Neutrophil (primary cell): Measurements from ENCODE around the gene GMDS.

Experiments used
- H3K27ac ChIP-seq: fragments of 200-600 bp; sonication (generic); 2 replicates; pipeline ENCODE4 v1.5.1; 2016; ENCODE audit warnings: mild to moderate bottlenecking, moderate library complexity
- H3K27me3 ChIP-seq: fragments of 200-600 bp; sonication (generic); 2 replicates; pipeline ENCODE4 v1.6.0; 2016; ENCODE audit warnings: mild to moderate bottlenecking
- H3K36me3 ChIP-seq: fragments of 200-600 bp; sonication (generic); 2 replicates; pipeline ENCODE4 v1.5.1; 2017
- H3K4me1 ChIP-seq, 2 experiments: fragments of 200-600 bp in 1 of 2; sonication (generic) in 1 of 2; 1 replicate in 1 of 2; 2 replicates in 1 of 2; pipeline versions ENCODE4 v1.5.1 to v1.6.1; 2013 to 2016; ENCODE audit warnings: low read depth in 1 of 2, low read length in 1 of 2, mild to moderate bottlenecking in 1 of 2, moderate library complexity in 1 of 2; ENCODE audit not compliant: control insufficient read depth in 1 of 2, insufficient read depth in 1 of 2
- H3K4me3 ChIP-seq, 2 experiments: fragments of 200-600 bp in 1 of 2; sonication (generic) in 1 of 2; 1 replicate in 1 of 2; 2 replicates in 1 of 2; pipeline ENCODE4 v1.5.1; 2013 to 2016; ENCODE audit warnings: low read depth in 1 of 2, low read length in 1 of 2, mild to moderate bottlenecking in 1 of 2, moderate library complexity in 1 of 2
- H3K9me3 ChIP-seq: fragments of 200-600 bp; sonication (generic); 2 replicates; pipeline ENCODE4 v1.5.1; 2016
- CTCF ChIP-seq: fragments of 200-600 bp; sonication (generic); IDR thresholded peaks from 2 replicates; pipeline ENCODE4 v1.5.1; 2016; ENCODE audit warnings: antibody characterized with exemption

GMDS gene

DNA sequence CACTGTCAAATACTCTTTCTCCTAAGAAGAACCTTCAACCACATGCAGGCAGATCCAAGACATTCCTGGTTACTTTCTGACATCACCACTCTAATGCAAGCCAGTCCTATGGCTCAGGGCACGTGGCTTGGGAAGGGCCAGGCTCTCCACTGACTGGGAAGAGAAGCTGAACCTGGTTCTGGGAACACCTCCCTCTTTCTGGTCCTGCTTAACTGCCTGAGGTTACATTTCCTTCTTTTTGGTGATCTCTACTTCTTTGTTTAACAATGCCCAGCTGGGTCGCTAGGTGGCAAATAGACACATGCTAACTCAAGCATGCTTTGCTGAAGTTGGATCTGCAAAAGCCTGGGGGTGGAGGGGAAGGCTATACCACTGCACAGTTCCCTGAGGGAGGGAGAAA lies 249.8 kb downstream of the GMDS start:
- Histone ChIP-seq H3K9me3 (no peaks in the 10 kb centered on the region), H3K36me3 (no peaks in the 10 kb centered on the region), H3K4me1 (no peaks in the 10 kb centered on the region), H3K4me3 (no peak overlapping the region), H3K27ac (no peak overlapping the region), H3K27me3 (no peaks in the 10 kb centered on the region)
- no peak for TF ChIP-seq CTCF

DNA sequence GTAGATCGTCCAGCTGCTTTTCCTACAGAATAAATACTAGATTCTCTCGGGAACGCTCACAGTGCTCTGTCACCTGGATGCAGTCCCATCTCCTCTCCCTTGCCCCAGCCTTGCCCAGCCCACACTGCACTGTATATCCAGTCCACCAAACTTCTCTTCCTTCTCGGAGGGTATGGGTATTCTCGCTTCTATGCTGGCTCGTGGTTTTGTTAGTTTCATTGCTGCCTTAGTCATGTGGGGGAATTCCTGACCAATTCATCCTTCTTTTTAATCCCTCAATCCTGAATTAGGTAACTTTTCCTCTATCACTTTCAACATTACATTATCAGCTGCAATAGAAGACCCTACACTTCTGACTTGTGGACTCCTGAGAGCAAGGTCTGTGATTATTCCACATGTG lies 252.4 kb downstream of the GMDS start:
- H3K4me3 ChIP-seq = no peak overlapping the region
- no peaks in the 10 kb centered on the region for H3K9me3 ChIP-seq
- no peak overlapping the region for H3K27ac ChIP-seq
- H3K36me3 ChIP-seq = no peaks in the 10 kb centered on the region
- H3K4me1 ChIP-seq = no peaks in the 10 kb centered on the region
- H3K27me3 ChIP-seq = no peaks in the 10 kb centered on the region
- TF ChIP-seq CTCF = no peak

DNA sequence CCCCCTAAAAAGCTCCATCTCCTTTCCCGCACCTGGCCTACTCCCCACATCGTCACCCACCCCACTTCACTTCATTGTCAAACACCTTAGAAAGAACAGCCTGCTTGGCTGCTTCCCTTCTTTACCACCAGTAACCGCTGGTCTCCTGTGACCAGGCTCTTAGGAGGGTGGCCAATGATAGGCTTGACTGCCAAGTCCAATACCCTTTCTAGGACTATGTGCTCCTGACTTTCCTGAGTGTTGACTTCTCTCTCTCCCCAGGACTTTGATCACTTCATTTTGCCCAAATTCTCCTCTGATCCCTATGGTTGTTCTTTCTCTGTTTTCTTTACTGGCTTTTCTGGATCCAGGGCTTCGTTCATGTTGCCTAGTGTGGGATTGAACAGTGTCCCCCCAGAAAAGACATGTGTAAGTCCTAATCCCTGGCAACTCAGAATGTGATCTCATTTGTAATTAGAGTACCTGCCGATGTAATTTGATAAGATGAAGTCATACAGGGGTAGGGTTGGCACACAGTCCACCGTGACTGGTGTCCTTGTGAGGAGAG lies 254.0 kb downstream of the GMDS start:
- Histone ChIP-seq H3K27me3 (no peaks in the 10 kb centered on the region), H3K4me3 (no peak overlapping the region), H3K9me3 (no peaks in the 10 kb centered on the region), H3K4me1 (no peaks in the 10 kb centered on the region), H3K36me3 (no peaks in the 10 kb centered on the region), H3K27ac (no peak overlapping the region)
- no peak for TF ChIP-seq CTCF

DNA sequence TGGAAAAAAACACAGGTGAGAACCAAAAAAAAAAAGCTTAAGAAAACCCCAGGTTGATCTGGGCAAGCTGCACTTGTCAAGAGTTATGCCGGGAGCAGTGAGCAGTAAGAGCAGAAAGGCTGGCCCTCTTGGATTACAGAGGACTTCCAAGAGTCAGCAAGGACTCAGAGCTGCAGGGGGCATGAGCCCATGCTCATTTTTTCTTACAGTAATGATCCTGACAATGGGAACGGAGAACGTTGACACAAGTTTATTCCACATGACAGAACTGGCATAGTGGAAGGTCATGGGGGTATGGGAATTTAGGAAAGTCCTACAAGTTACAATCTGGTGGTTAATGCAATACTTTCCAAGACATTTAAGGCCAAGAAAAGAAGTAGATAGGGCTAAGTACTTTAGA lies 256.6 kb downstream of the GMDS start:
- no peak for TF ChIP-seq CTCF
- H3K36me3 ChIP-seq = no peaks in the 10 kb centered on the region
- H3K27ac ChIP-seq = no peak overlapping the region
- no peaks in the 10 kb centered on the region for H3K4me1 ChIP-seq
- no peak overlapping the region for H3K4me3 ChIP-seq
- H3K27me3 ChIP-seq = no peaks in the 10 kb centered on the region
- H3K9me3 ChIP-seq = no peaks in the 10 kb centered on the region

- no peaks in the 10 kb centered on the region for H3K36me3 ChIP-seq
- no peaks in the 10 kb centered on the region for H3K9me3 ChIP-seq
- no peak overlapping the region for H3K4me3 ChIP-seq
- no peaks in the 10 kb centered on the region for H3K4me1 ChIP-seq
- no peaks in the 10 kb centered on the region for H3K27me3 ChIP-seq
- no peak overlapping the region for H3K27ac ChIP-seq
- no peak for TF ChIP-seq CTCF
These were observed 257.8 kb downstream of the GMDS start for GRCh38 chr6:1987640-1988039.
